Motor neuron (in vitro differentiated cells): ENCODE data around the gene TMEM14B. TPM values are rescaled to one million over a fixed set of nuclear protein-coding genes. Genes with fewer than 3 reads are reported as not detected.

Source experiments
- ATAC-seq, 8 experiments: fragments of 200-7000 bp; cut with Tn5 transposase; replicated peaks in 6 of 8; 2 replicates each; pipeline ENCODE4 v1.8.0; 2021; ENCODE audit warnings: mild to moderate bottlenecking in 8 of 8, moderate library complexity in 8 of 8
- H3K27ac ChIP-seq, 2 donors: fragments of 250-450 bp; sonication (Bioruptor Pico); 2 replicates each; pipeline ENCODE4 v1.9.0; 2021; ENCODE audit warnings: antibody characterized with exemption in 2 of 2, mild to moderate bottlenecking in 2 of 2, moderate library complexity in 1 of 2
- H3K4me1 ChIP-seq, 2 donors: fragments of 250-450 bp; sonication (Bioruptor Pico); replicated peaks in 1 of 2; 2 replicates each; pipeline ENCODE4 v1.6.1; 2021; ENCODE audit warnings: antibody characterized with exemption in 2 of 2, mild to moderate bottlenecking in 2 of 2, moderate library complexity in 1 of 2
- H3K4me3 ChIP-seq, 5 donors: fragments of 250-450 bp; sonication (Bioruptor Pico); 2 replicates each; pipeline ENCODE4 v1.9.0; 2021; ENCODE audit warnings: antibody characterized with exemption in 5 of 5, mild to moderate bottlenecking in 5 of 5, moderate library complexity in 4 of 5
- WGBS, 10 experiments: fragments of 450-650 bp; shearing (Covaris generic); methylation state at CpG; one replicate each; pipeline ENCODE4 v1.0.0; 2022; 5-methylcytosine and 5-hydroxymethylcytosine counted together
- in situ Hi-C, 9 experiments: fragments of 400-800 bp; cut with MboI; loops; one replicate each; pipeline ENCODE4 v1.15.0; 2021; ENCODE audit warnings: low sequenced_read_pairs in 9 of 9, low pct_unique_long_range_greater_than_20kb in 2 of 9; ENCODE audit not compliant: unreplicated experiment in 9 of 9
- total RNA-seq, 8 experiments: library from RNA; unstranded; fragments of 300-600 nt; gene quantifications; 2 replicates each; pipeline versions ENCODE4 v1.2.3 to v1.2.4, GENCODE V29; 2022

TMEM14B gene
- total RNA-seq, 8 experiments from 2014 or later: 63.6 to 133 (median 99.1) TPM

GRCh38 chr6:10800810-10801209, 53.2 kb downstream of the TMEM14B start:
- no peak overlapping the region for H3K27ac ChIP-seq
- H3K4me3 ChIP-seq: no peak overlapping the region
- 14 to 100% (median 73%) methylated on average over 1 to 3 of the region's 3 CpGs; no CpG with 5 or more reads in 1 of the 10 experiments for WGBS, 10 experiments
- in situ Hi-C loops: loop anchor here in 1 of 9 experiments (25.0 kb wide), 1 partner anchor 289 kb away; the partner anchor contains the start of gene GCNT2
- peak in 2 of 8 experiments; percentile 35 to 59 for ATAC-seq
- peaks cover 0 to 2% of the 10 kb centered on the region in 2 donors for H3K4me1 ChIP-seq

GRCh38 chr6:10801224-10801848, 53.7 kb downstream of the TMEM14B start:
- peaks cover 0 to 2% of the 10 kb centered on the region in 2 donors for H3K4me1 ChIP-seq
- H3K4me3 ChIP-seq: no peak overlapping the region
- peak; percentile 71 to 97 (median 87) for ATAC-seq
- no peak overlapping the region for H3K27ac ChIP-seq
- 0 to 50% (median 36%) methylated on average over 1 to 2 of the region's 2 CpGs for WGBS, 10 experiments
- in situ Hi-C loops: loop anchor here in 1 of 9 experiments (25.0 kb wide), 1 partner anchor 289 kb away; the partner anchor contains the start of gene GCNT2

Other genes starting within 250 kb of the TMEM14B start
- gene GCNT2, start 226.5 kb upstream of the TMEM14B start, total RNA-seq: 10 to 100 TPM in 4 of 8 experiments, 1 to 10 TPM in 3, under 1 TPM in 1; 0.51 to 19.7 (median 8.0) TPM
- gene C6orf52, start 53.2 kb upstream of the TMEM14B start, total RNA-seq: 10 to 100 TPM in 4 of 8 experiments, 1 to 10 TPM in 2, not detected in 2; 3.6 to 15.7 (median 11.3) TPM
- 10 to 100 TPM; 21.5 to 28.3 (median 25.8) TPM for gene PAK1IP1, start 52.8 kb upstream of the TMEM14B start, total RNA-seq
- gene TMEM14C, start 24.7 kb upstream of the TMEM14B start, total RNA-seq: 100 to 1,000 TPM in 7 of 8 experiments, 10 to 100 TPM in 1; 84.9 to 199 (median 119) TPM
- 1 to 10 TPM in 4 of 8 experiments, under 1 TPM in 4; 0.25 to 5.1 (median 0.87) TPM for gene MAK, start 90.7 kb downstream of the TMEM14B start, total RNA-seq
- gene GCM2, start 134.2 kb downstream of the TMEM14B start, total RNA-seq: under 1 TPM in 6 of 8 experiments, not detected in 2; 0.13 to 0.57 (median 0.20) TPM
- gene SYCP2L, start 139.2 kb downstream of the TMEM14B start, total RNA-seq: 1 to 10 TPM in 7 of 8 experiments, not detected in 1; 1.0 to 3.3 (median 2.5) TPM